SU-DHL-6 (cell line): ENCODE measurements around the gene ACACA.

Experiments used
- H2AFZ ChIP-seq: fragments of 200-600 bp; sonication (generic); 2 replicates; pipeline ENCODE4 v1.6.1; 2014; ENCODE audit warnings: low read depth, mild to moderate bottlenecking, moderate library complexity, mixed read lengths, antibody characterized with exemption, low read length; ENCODE audit not compliant: severe bottlenecking
- H3F3A ChIP-seq: fragments of 200-600 bp; shearing (Covaris generic); 2 replicates; pipeline ENCODE4 v1.6.0; 2016; ENCODE audit warnings: antibody characterized with exemption, mild to moderate bottlenecking; ENCODE audit not compliant: insufficient read depth
- H3K27ac ChIP-seq: fragments of 200-600 bp; sonication (generic); 2 replicates; pipeline ENCODE4 v1.5.1; 2016; ENCODE audit warnings: low read depth, mild to moderate bottlenecking, low read length, moderate library complexity, mixed read lengths
- H3K27me3 ChIP-seq: fragments of 200-600 bp; sonication (generic), shearing (Covaris generic); 2 replicates; pipeline ENCODE4 v1.6.0; 2014; ENCODE audit warnings: mild to moderate bottlenecking, low read length
- H3K36me3 ChIP-seq: fragments of 200-600 bp; sonication (generic); 2 replicates; pipeline ENCODE4 v1.6.1; 2014; ENCODE audit warnings: mild to moderate bottlenecking, low read length, mixed read lengths
- H3K4me2 ChIP-seq: fragments of 300-600, 200-600 bp; shearing (Covaris generic), sonication (generic); 2 replicates; pipeline ENCODE4 v1.6.0; 2014; ENCODE audit warnings: low read length, low read depth, mild to moderate bottlenecking; ENCODE audit not compliant: poor library complexity, severe bottlenecking
- H3K4me3 ChIP-seq: fragments of 200-600 bp; sonication (generic); 2 replicates; pipeline ENCODE4 v1.5.1; 2014; ENCODE audit warnings: antibody characterized with exemption, low read length, mild to moderate bottlenecking, mixed read lengths; ENCODE audit not compliant: insufficient read depth, poor library complexity, severe bottlenecking
- H3K79me2 ChIP-seq: fragments of 200-600 bp; sonication (generic); 2 replicates; pipeline ENCODE4 v1.6.1; 2014; ENCODE audit warnings: mild to moderate bottlenecking, low read length, moderate library complexity; ENCODE audit not compliant: insufficient read depth
- H3K9ac ChIP-seq: fragments of 200-600 bp; sonication (generic); 2 replicates; pipeline ENCODE4 v1.7.0; 2014; ENCODE audit warnings: mild to moderate bottlenecking, low read length
- H3K9me2 ChIP-seq: fragments of 200-600 bp; sonication (generic); replicated peaks from 2 replicates; pipeline ENCODE4 v1.6.1; 2014; ENCODE audit warnings: low read length; ENCODE audit not compliant: insufficient read depth
- H3K9me3 ChIP-seq: fragments of 200-600 bp; sonication (generic); 2 replicates; pipeline ENCODE4 v1.6.1; 2014; ENCODE audit warnings: low read length, mixed read lengths; ENCODE audit not compliant: insufficient read depth
- H4K20me1 ChIP-seq: fragments of 200-600 bp; sonication (generic); 2 replicates; pipeline ENCODE4 v1.6.1; 2014; ENCODE audit warnings: low read depth, mild to moderate bottlenecking, antibody characterized with exemption, low read length, moderate library complexity, mixed read lengths
- CTCF ChIP-seq: fragments of 200-600 bp; sonication (generic); IDR thresholded peaks from one replicate; pipeline ENCODE4 v1.5.1; 2017; ENCODE audit warnings: antibody characterized with exemption, mild to moderate bottlenecking, low read length, moderate library complexity; ENCODE audit not compliant: insufficient read depth, poor library complexity, severe bottlenecking
- EZH2phosphoT487 ChIP-seq: fragments of 200-600 bp; sonication (generic), shearing (Covaris generic); conservative IDR thresholded peaks from 2 replicates; pipeline ENCODE4 v1.6.1; 2018; ENCODE audit warnings: mild to moderate bottlenecking, antibody characterized with exemption, low read length, moderate library complexity, mixed read lengths

Gene ACACA

GRCh38 chr17:37039269-37039668, 367.4 kb downstream of the ACACA start:
- H2AFZ ChIP-seq: no peak overlapping the region
- no peaks in the 10 kb centered on the region for H3K9me3 ChIP-seq
- H3K27ac ChIP-seq: no peak overlapping the region
- no peaks in the 10 kb centered on the region; the same call in 1 of the 2 replicates for H4K20me1 ChIP-seq
- no peak overlapping the region for H3K4me2 ChIP-seq
- no peaks in the 10 kb centered on the region for H3K79me2 ChIP-seq
- no peaks in the 10 kb centered on the region for H3K9me2 ChIP-seq
- 0 out of 2 replicates have a peak, but pooled peaks cover 4% of the 10 kb centered on the region for H3K36me3 ChIP-seq
- no peak overlapping the region for H3K4me3 ChIP-seq
- TF ChIP-seq EZH2phosphoT487: no peak
- TF ChIP-seq CTCF: no peak
- no peaks in the 10 kb centered on the region for H3K27me3 ChIP-seq
- H3K9ac ChIP-seq: no peak overlapping the region
- H3F3A ChIP-seq: no peaks in the 10 kb centered on the region

- H3K9me2 ChIP-seq: no peaks in the 10 kb centered on the region
- H3K4me3 ChIP-seq: no peak overlapping the region
- no peak overlapping the region for H3K9ac ChIP-seq
- TF ChIP-seq EZH2phosphoT487: no peak
- TF ChIP-seq CTCF: no peak
- peaks cover 5% of the 10 kb centered on the region; the same call in 1 of the 2 replicates for H3K36me3 ChIP-seq
- no peak overlapping the region for H3K4me2 ChIP-seq
- H3K9me3 ChIP-seq: no peaks in the 10 kb centered on the region
- H2AFZ ChIP-seq: no peak overlapping the region
- no peaks in the 10 kb centered on the region for H3K79me2 ChIP-seq
- no peak overlapping the region for H3K27ac ChIP-seq
- no peaks in the 10 kb centered on the region; the same call in 1 of the 2 replicates for H4K20me1 ChIP-seq
- 0 out of 2 replicates have a peak, but pooled peaks cover 4% of the 10 kb centered on the region for H3F3A ChIP-seq
- H3K27me3 ChIP-seq: no peaks in the 10 kb centered on the region
Measured at GRCh38 chr17:37037590-37038155, 369.0 kb downstream of the ACACA start.
